Endothelial cell of umbilical vein (primary cell): ENCODE measurements around the gene KMT2B.

ENCODE experiments used
- FOS ChIP-seq: IDR thresholded peaks from 2 replicates; pipeline ENCODE4 v1.6.1; 2011; ENCODE audit warnings: mild to moderate bottlenecking, low read length, moderate library complexity, borderline replicate concordance; ENCODE audit not compliant: insufficient read depth
- MYC ChIP-seq: IDR thresholded peaks from one replicate; pipeline ENCODE4 v1.6.1; 2011; ENCODE audit warnings: mild to moderate bottlenecking, low read depth, low read length
- POLR2A ChIP-seq: IDR thresholded peaks from 2 replicates; pipeline ENCODE4 v1.6.1; 2012; ENCODE audit warnings: low read depth, mild to moderate bottlenecking, control low read depth, low read length
- POLR2AphosphoS5 ChIP-seq: IDR thresholded peaks from 2 replicates; pipeline ENCODE4 v1.6.1; 2012; ENCODE audit warnings: low read depth, mild to moderate bottlenecking, control low read depth, low read length, moderate library complexity; ENCODE audit not compliant: insufficient read depth
- TF ChIP-seq, protein P1 (sequence below): IDR thresholded peaks from 2 replicates; pipeline ENCODE4 v1.6.1; 2011; ENCODE audit not compliant: insufficient read depth, insufficient read length
- TF ChIP-seq, protein P2 (sequence below), 2 donors: IDR thresholded peaks; 1 replicate in 1 of 2; 2 replicates in 1 of 2; pipeline ENCODE4 v1.5.1; 2011; ENCODE audit warnings: low read length in 2 of 2, mild to moderate bottlenecking in 2 of 2, moderate library complexity in 2 of 2, control low read depth in 1 of 2, inconsistent platforms in 1 of 2, low read depth in 1 of 2; ENCODE audit not compliant: insufficient read depth in 1 of 2; ENCODE audit errors: extremely low read depth in 1 of 2

DNA sequence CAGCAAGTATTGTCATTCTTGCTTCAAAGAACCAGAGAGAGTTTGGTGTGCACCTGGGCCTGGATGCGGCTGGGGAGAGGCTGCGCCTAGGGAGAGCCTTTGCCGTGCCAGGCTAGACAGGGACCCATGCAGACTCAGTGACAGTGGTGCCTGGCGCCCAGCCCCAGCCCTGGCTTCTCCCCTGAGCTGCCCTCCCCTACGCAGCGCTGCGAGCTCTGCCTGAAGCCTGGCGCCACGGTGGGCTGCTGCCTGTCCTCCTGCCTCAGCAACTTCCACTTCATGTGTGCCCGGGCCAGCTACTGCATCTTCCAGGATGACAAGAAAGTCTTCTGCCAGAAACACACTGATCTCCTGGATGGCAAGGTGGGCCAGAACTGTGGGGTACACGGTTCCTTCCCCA is 12.0 kb downstream of the KMT2B start:
- TF ChIP-seq, protein P1, sequence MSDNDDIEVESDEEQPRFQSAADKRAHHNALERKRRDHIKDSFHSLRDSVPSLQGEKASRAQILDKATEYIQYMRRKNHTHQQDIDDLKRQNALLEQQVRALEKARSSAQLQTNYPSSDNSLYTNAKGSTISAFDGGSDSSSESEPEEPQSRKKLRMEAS = no peak
- TF ChIP-seq, protein P2, sequence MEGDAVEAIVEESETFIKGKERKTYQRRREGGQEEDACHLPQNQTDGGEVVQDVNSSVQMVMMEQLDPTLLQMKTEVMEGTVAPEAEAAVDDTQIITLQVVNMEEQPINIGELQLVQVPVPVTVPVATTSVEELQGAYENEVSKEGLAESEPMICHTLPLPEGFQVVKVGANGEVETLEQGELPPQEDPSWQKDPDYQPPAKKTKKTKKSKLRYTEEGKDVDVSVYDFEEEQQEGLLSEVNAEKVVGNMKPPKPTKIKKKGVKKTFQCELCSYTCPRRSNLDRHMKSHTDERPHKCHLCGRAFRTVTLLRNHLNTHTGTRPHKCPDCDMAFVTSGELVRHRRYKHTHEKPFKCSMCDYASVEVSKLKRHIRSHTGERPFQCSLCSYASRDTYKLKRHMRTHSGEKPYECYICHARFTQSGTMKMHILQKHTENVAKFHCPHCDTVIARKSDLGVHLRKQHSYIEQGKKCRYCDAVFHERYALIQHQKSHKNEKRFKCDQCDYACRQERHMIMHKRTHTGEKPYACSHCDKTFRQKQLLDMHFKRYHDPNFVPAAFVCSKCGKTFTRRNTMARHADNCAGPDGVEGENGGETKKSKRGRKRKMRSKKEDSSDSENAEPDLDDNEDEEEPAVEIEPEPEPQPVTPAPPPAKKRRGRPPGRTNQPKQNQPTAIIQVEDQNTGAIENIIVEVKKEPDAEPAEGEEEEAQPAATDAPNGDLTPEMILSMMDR (IDR thresholded peaks at IDR 0.05; ENCODE audit: extremely low read depth in 1 of 2, insufficient read depth in 1 of 2, low read depth in 1 of 2, low read length in 2 of 2) = no peak
- TF ChIP-seq POLR2A (no peak), MYC (no peak), FOS (no peak), POLR2AphosphoS5 (no peak)
